Measurements from ENCODE around the gene ACADSB.

Gene ACADSB

GRCh38 chr10:123042708-123043408 is 34.1 kb downstream of the ACADSB start:
- no peak for DNase-seq (ENCODE audit: low spot score)

GRCh38 chr10:123043409-123043925 is 34.7 kb downstream of the ACADSB start:
- DNase-seq (ENCODE audit: low spot score), result peak; percentile 45

GRCh38 chr10:123044391-123044790 is 35.6 kb downstream of the ACADSB start:
- DNase-seq (ENCODE audit: low spot score), result no peak

- DNase-seq (ENCODE audit: low spot score), result no peak
Observed at GRCh38 chr10:123045961-123046731, 37.3 kb downstream of the ACADSB start.

- no peak for DNase-seq (ENCODE audit: low spot score)
Observed at GRCh38 chr10:123057968-123058367, 49.2 kb downstream of the ACADSB start.

- DNase-seq (ENCODE audit: low spot score), result no peak
Observed at GRCh38 chr10:123061865-123062264, 53.1 kb downstream of the ACADSB start.

- DNase-seq (ENCODE audit: low spot score), result no peak
Observed at GRCh38 chr10:123062726-123063125, 53.9 kb downstream of the ACADSB start.

GRCh38 chr10:123068087-123068853 is 59.5 kb downstream of the ACADSB start:
- DNase-seq (ENCODE audit: low spot score), result no peak

- DNase-seq (ENCODE audit: low spot score), result no peak
Observed at GRCh38 chr10:123069246-123069986, 60.6 kb downstream of the ACADSB start.

- no peak for DNase-seq (ENCODE audit: low spot score)
Observed at GRCh38 chr10:123073187-123073586, 64.4 kb downstream of the ACADSB start.

- no peak for DNase-seq (ENCODE audit: low spot score)
Observed at GRCh38 chr10:123074215-123074614, 65.4 kb downstream of the ACADSB start.

GRCh38 chr10:123081896-123082295 is 73.1 kb downstream of the ACADSB start:
- no peak for DNase-seq (ENCODE audit: low spot score)

GRCh38 chr10:123083811-123084210 is 75.0 kb downstream of the ACADSB start:
- no peak for DNase-seq (ENCODE audit: low spot score)

GRCh38 chr10:123086281-123086680 is 77.5 kb downstream of the ACADSB start:
- DNase-seq (ENCODE audit: low spot score), result no peak

GRCh38 chr10:123087348-123087747 is 78.5 kb downstream of the ACADSB start:
- DNase-seq (ENCODE audit: low spot score), result no peak

GRCh38 chr10:123087786-123088185 is 79.0 kb downstream of the ACADSB start:
- DNase-seq (ENCODE audit: low spot score), result no peak

GRCh38 chr10:123092635-123093414 is 84.0 kb downstream of the ACADSB start:
- DNase-seq (ENCODE audit: low spot score), result no peak

- no peak for DNase-seq (ENCODE audit: low spot score)
Observed at GRCh38 chr10:123093489-123093888, 84.7 kb downstream of the ACADSB start.

- DNase-seq (ENCODE audit: low spot score), result no peak
Observed at GRCh38 chr10:123096452-123096851, 87.6 kb downstream of the ACADSB start.

- no peak for DNase-seq (ENCODE audit: low spot score)
Observed at GRCh38 chr10:123097039-123097438, 88.2 kb downstream of the ACADSB start.
